KOPT-K1 (cell line): ENCODE data around the gene USP6.
"Not testable (repeated sequence)": the region's sequence is repeated elsewhere in the genome, so short reads cannot be mapped to it uniquely, and the experiment has no call there.

ENCODE experiments used
- H3K27ac ChIP-seq: fragments of 200-600 bp; sonication (generic); 2 replicates; pipeline ENCODE4 v1.5.1; 2016; ENCODE audit warnings: antibody characterized with exemption, mild to moderate bottlenecking, low read depth, low read length; ENCODE audit not compliant: poor library complexity, severe bottlenecking
- H3K36me3 ChIP-seq: fragments of 200-600 bp; sonication (generic); 2 replicates; pipeline ENCODE4 v1.5.1; 2017; ENCODE audit warnings: antibody characterized with exemption, mild to moderate bottlenecking, low read length, moderate library complexity; ENCODE audit not compliant: insufficient read depth
- H3K9me3 ChIP-seq: fragments of 200-600 bp; sonication (generic); 2 replicates; pipeline ENCODE4 v1.5.1; 2017; ENCODE audit warnings: antibody characterized with exemption, low read length, mild to moderate bottlenecking; ENCODE audit not compliant: insufficient read depth, poor library complexity, severe bottlenecking

The USP6 gene

GRCh38 chr17:5128905-5129535 lies 13.2 kb downstream of the USP6 start:
- Histone ChIP-seq H3K36me3 (no peaks in the 10 kb centered on the region), H3K9me3 (no peaks in the 10 kb centered on the region), H3K27ac (no peak overlapping the region)

DNA sequence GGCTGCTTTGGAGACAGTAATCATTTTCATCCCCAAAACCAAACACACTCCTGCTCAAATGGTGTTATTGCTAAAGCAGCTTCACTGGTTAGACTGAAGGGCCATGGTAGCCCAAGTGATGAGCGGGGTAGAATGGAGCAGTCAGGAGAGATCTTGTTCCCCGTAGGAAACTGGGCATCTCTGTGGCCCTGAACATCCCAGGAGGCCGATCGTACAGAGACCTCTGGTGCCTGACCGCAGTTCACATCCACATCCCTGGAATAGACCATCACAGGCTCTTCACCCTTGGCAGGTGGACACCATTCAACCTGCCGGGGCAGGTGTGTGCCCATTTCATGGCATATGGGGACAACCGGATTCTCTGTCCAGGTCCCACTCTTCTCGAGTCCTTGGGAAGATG lies 13.9 kb downstream of the USP6 start:
- H3K36me3 ChIP-seq, H3K9me3 ChIP-seq, H3K27ac ChIP-seq: not testable (repeated sequence)

GRCh38 chr17:5130261-5130660 lies 14.4 kb downstream of the USP6 start:
- H3K9me3 ChIP-seq, H3K27ac ChIP-seq, H3K36me3 ChIP-seq: not testable (repeated sequence)

GRCh38 chr17:5130687-5131086 lies 14.9 kb downstream of the USP6 start:
- H3K27ac ChIP-seq, H3K36me3 ChIP-seq, H3K9me3 ChIP-seq: not testable (repeated sequence)

GRCh38 chr17:5131146-5131715 lies 15.4 kb downstream of the USP6 start:
- no peaks in the 10 kb centered on the region for H3K36me3 ChIP-seq
- no peak overlapping the region for H3K27ac ChIP-seq
- H3K9me3 ChIP-seq = no peaks in the 10 kb centered on the region

- H3K36me3 ChIP-seq, H3K27ac ChIP-seq, H3K9me3 ChIP-seq: not testable (repeated sequence)
Observed at GRCh38 chr17:5131799-5132502, 16.1 kb downstream of the USP6 start.

GRCh38 chr17:5132503-5133225 lies 16.8 kb downstream of the USP6 start:
- H3K9me3 ChIP-seq, H3K27ac ChIP-seq, H3K36me3 ChIP-seq: not testable (repeated sequence)

DNA sequence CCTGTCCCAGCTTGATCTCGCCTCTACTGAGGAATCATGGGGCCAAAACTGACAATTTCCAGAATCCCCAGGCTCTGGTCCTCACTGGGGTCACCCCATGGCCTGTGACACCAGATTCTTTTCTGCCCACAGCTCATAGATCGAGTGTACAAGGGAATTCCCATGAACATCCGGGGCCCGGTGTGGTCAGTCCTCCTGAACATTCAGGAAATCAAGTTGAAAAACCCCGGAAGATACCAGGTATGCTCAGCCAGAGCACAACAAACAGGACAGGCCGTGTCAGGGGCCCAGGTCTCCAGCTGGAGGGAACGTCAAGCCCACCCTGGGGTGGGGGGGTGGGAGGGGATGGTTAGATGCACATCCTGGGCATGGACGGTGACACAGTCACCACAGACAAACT lies 17.5 kb downstream of the USP6 start:
- Histone ChIP-seq H3K36me3 (no peaks in the 10 kb centered on the region), H3K9me3 (no peaks in the 10 kb centered on the region), H3K27ac (no peak overlapping the region)

GRCh38 chr17:5133961-5134360 lies 18.1 kb downstream of the USP6 start:
- H3K36me3 ChIP-seq, H3K9me3 ChIP-seq, H3K27ac ChIP-seq: not testable (repeated sequence)

- not testable (repeated sequence) for H3K27ac ChIP-seq, H3K36me3 ChIP-seq, H3K9me3 ChIP-seq
Observed at GRCh38 chr17:5134571-5134970, 18.7 kb downstream of the USP6 start.

DNA sequence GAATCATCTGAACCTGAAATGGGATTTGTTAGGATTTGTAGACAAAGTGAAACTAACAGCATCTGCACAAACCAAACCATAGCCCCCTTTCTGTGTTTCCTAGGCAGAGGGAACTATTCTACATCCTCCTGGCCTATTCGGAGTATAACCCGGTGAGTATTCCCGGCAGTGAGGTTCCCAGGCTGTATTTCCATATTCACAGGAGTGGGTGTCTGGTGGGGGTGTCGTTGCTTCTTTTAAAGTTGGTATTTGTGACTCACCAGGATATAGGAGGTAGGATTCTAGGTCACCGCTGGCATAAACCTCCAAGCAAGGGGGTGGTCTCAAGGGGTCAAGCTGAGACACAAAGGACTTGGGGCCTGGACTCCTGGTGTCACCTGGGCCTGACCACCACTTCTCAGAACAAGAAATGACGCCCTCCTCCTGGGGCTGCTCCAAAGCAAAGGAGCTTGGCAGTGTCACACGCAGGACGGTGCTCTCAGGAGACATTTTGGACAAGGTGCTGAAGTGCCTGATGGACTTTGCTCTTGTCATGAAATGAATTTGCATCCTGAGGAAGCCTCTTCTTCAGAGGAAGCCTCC lies 19.4 kb downstream of the USP6 start:
- not testable (repeated sequence) for H3K9me3 ChIP-seq, H3K27ac ChIP-seq, H3K36me3 ChIP-seq

DNA sequence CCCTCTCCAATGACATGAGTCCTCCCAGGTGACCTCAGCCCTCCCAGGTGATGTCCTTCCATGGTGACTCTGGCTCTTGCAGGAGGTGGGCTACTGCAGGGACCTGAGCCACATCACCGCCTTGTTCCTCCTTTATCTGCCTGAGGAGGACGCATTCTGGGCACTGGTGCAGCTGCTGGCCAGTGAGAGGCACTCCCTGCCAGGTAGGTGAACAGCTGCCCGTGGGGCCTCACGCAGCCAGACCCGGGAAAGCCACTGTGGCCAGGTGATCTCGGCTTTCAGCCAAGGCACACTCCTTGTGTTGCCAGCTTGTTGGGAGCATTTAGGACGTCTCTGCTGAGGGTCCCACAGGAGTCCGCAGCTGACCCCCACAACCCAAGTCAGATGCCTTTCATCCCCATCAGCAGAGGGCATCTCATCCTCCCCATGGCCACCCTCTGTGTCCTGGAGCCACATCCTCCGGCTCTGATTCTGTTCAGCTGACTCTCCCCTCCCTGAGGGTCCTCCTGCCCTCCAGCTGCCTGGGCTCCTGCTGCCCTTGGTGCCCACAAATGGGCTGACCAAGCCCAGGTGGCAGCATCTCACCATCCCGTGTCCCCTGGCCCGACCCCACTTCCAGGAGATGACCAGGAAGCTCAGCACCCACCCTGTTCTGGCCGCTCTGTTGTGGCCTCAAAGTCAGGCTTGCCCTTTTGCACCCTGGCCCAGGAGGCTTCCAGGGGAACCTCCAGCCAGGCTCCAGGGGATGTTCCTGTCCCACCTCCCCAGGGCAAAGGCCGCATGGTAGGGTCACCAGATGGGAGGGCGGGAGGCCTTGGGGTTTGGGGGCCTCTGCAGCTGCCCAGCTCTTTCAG lies 20.1 kb downstream of the USP6 start:
- Histone ChIP-seq H3K36me3 (no peaks in the 10 kb centered on the region), H3K27ac (no peak overlapping the region), H3K9me3 (no peaks in the 10 kb centered on the region)

DNA sequence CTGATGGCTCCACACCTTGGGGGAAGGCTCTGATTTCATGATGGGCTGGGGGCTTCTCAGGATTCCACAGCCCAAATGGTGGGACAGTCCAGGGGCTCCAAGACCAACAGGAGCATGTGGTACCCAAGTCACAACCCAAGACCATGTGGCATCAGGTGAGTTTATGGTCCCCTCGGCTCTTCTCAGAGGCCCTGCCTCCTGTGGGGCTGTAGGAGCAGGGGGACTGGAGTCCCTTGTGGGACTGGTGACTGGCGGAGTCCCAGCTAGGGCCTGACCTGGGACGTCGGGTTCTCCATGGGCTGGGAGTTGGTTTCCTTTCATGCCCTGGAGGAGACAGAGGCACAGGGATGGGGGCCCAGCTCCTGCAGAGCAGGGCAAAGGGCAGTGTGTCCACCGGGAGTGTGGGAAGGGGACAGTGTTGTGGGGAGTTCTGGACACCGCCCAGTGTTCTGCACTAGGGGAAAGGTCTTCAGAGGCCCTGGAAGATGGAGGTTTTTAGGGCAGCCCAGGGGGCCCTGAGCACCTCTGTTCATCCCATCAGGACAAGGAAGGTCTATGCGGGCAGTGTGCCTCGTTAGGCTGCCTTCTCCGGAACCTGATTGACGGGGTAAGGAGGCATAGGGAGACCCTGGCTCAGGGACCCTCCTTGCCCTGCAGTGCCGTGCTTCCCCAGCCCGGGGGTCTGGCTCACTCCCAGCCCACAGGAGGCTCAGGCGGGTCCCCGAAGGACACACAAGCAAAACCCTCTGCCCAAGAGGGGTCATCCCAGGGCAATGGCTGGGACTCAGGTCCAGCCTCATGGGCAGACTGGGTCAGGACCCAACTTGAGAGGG lies 21.0 kb downstream of the USP6 start:
- H3K9me3 ChIP-seq, H3K36me3 ChIP-seq, H3K27ac ChIP-seq: not testable (repeated sequence)
